K562 (cell line): Measurements from ENCODE around the gene SLC25A21. TPM values are rescaled to one million over a fixed set of nuclear protein-coding genes. Genes with fewer than 3 reads are reported as not detected.
A peak's percentile ranks its signal among the peaks of the same experiment; 100 is the strongest.

Source experiments
- ATAC-seq: fragments of 200-7000 bp; cut with Tn5 transposase; 3 replicates; pipeline ENCODE4 v1.9.1; 2020; ENCODE audit warnings: moderate library complexity
- BruUV-seq: library from RNA; stranded (reverse); fragments of 400-500 nt; replicated peaks from 2 replicates; lab custom pipeline; 2021; lab: Mats Ljungman, UMichigan
- CTCF ChIA-PET: fragments of 300-600 bp; formaldehyde crosslinking; extraction: SDS; loops from one replicate; lab custom pipeline; 2021; ENCODE audit warnings: low intra/inter-chr PET ratio; lab: Yijun Ruan, JAX
- POLR2A ChIA-PET: fragments of 300-600, 350-650 bp; sonication (Branson Sonifier 250); formaldehyde crosslinking; extraction: SDS; loops from one replicate; lab custom pipeline; 2021; ENCODE audit warnings: antibody characterized with exemption, inconsistent platforms; lab: Yijun Ruan, JAX
- DNase-seq, 4 experiments: peaks; one replicate each; pipeline versions ENCODE4 v3.0.0 to v3.0.0-alpha.2; 2011 to 2018; ENCODE audit warnings: low spot score in 3 of 4, mixed read lengths in 3 of 4; ENCODE audit errors: extremely low read depth in 1 of 4
- FAIRE-seq: peaks from 2 replicates; lab custom pipeline; 2011; peaks lifted over from hg19 to GRCh38; lab: Jason Lieb, UNC
- H2AFZ ChIP-seq: 2 replicates; pipeline ENCODE4 v1.6.0; 2011; ENCODE audit warnings: low read depth, low read length, control low read depth, inconsistent platforms
- H3K27ac ChIP-seq: fragments of 200-600 bp; 3 replicates; pipeline ENCODE4 v1.8.0; 2011; ENCODE audit warnings: low read depth, mild to moderate bottlenecking, control low read depth, inconsistent platforms, low read length, moderate library complexity, mixed read lengths; ENCODE audit errors: extremely low read depth
- H3K27me3 ChIP-seq, 2 experiments: fragments of 300-600 bp in 1 of 2; 2 replicates in 1 of 2; 3 replicates in 1 of 2; pipeline versions ENCODE4 v1.6.0 to v1.8.0; 2011; ENCODE audit warnings: inconsistent platforms in 2 of 2, low read length in 2 of 2, mild to moderate bottlenecking in 1 of 2, mixed read lengths in 1 of 2, moderate library complexity in 1 of 2; ENCODE audit not compliant: control insufficient read depth in 2 of 2, insufficient read depth in 2 of 2
- H3K36me3 ChIP-seq: fragments of 300-600 bp; 3 replicates; pipeline ENCODE4 v1.8.0; 2011; ENCODE audit warnings: mild to moderate bottlenecking, low read length, inconsistent platforms; ENCODE audit not compliant: control insufficient read depth, insufficient read depth
- H3K4me1 ChIP-seq, 2 experiments: fragments of 200-600 bp in 1 of 2; replicated peaks in 1 of 2; 2 replicates in 1 of 2; 3 replicates in 1 of 2; pipeline versions ENCODE4 v1.5.1 to v1.8.0; 2011; ENCODE audit warnings: inconsistent platforms in 2 of 2, low read length in 2 of 2, mild to moderate bottlenecking in 1 of 2, mixed read lengths in 1 of 2, moderate library complexity in 1 of 2; ENCODE audit not compliant: control insufficient read depth in 2 of 2, insufficient read depth in 2 of 2
- H3K4me2 ChIP-seq: 2 replicates; pipeline ENCODE4 v1.6.1; 2011; ENCODE audit warnings: low read length, control low read depth, inconsistent platforms, mixed read lengths; ENCODE audit not compliant: insufficient read depth
- H3K4me3 ChIP-seq: fragments of 200-600 bp; sonication (generic), shearing (Covaris generic); 2 replicates; pipeline ENCODE4 v1.5.1; 2016; ENCODE audit warnings: control low read depth, inconsistent platforms
- H3K79me2 ChIP-seq: fragments of 200-600 bp; 3 replicates; pipeline ENCODE4 v1.8.0; 2011; ENCODE audit warnings: low read length, inconsistent platforms; ENCODE audit not compliant: control insufficient read depth, insufficient read depth
- H3K9ac ChIP-seq, 2 experiments: 2 replicates each; pipeline versions ENCODE4 v1.6.0 to v1.6.1; 2011; ENCODE audit warnings: low read depth in 2 of 2, low read length in 2 of 2, control low read depth in 1 of 2, inconsistent platforms in 1 of 2, mild to moderate bottlenecking in 1 of 2, mixed read lengths in 1 of 2; ENCODE audit not compliant: insufficient read depth in 1 of 2
- H3K9me1 ChIP-seq: one replicate; pipeline ENCODE4 v1.6.0; 2011; ENCODE audit warnings: inconsistent platforms, mild to moderate bottlenecking, low read length, moderate library complexity; ENCODE audit not compliant: control insufficient read depth, insufficient read depth
- H3K9me3 ChIP-seq: replicated peaks from 2 replicates; pipeline ENCODE4 v1.5.1; 2011; ENCODE audit warnings: low read depth, low read length, inconsistent platforms; ENCODE audit not compliant: control insufficient read depth, insufficient read depth
- H4K20me1 ChIP-seq: replicated peaks from 2 replicates; pipeline ENCODE4 v1.6.1; 2011; ENCODE audit warnings: low read length, inconsistent platforms, mixed read lengths; ENCODE audit not compliant: control insufficient read depth, insufficient read depth
- ARID2 ChIP-seq: fragments of 450-650 bp; IDR thresholded peaks from 2 replicates; pipeline ENCODE4 v1.6.1; 2017; ENCODE audit warnings: antibody characterized with exemption, mild to moderate bottlenecking
- ARNT ChIP-seq, 2 experiments: fragments of 450-650 bp; IDR thresholded peaks; 2 replicates each; pipeline ENCODE4 v1.6.1; 2016; ENCODE audit warnings: mild to moderate bottlenecking in 1 of 2
- BRF1 ChIP-seq: IDR thresholded peaks from 3 replicates; pipeline ENCODE4 v1.6.1; 2011; ENCODE audit warnings: borderline replicate concordance, mild to moderate bottlenecking; ENCODE audit not compliant: insufficient read length; ENCODE audit errors: extremely low read depth
- CCNT2 ChIP-seq: IDR thresholded peaks from 2 replicates; pipeline ENCODE4 v1.6.1; 2011; ENCODE audit warnings: borderline replicate concordance, low read depth, mild to moderate bottlenecking, moderate library complexity, mixed read lengths, low read length; ENCODE audit not compliant: insufficient read length; ENCODE audit errors: extremely low read depth
- HNRNPK ChIP-seq: fragments of 200-400 bp; formaldehyde crosslinking; IDR thresholded peaks from one replicate; pipeline ENCODE4 v1.6.1; 2018; ENCODE audit warnings: mild to moderate bottlenecking, low read depth, low read length; ENCODE audit not compliant: poor library complexity, severe bottlenecking
- HNRNPUL1 ChIP-seq: fragments of 200-400 bp; formaldehyde crosslinking; IDR thresholded peaks from 2 replicates; pipeline ENCODE4 v1.6.1; 2017; ENCODE audit warnings: low read length
- ILF3 ChIP-seq: fragments of 450-650 bp; IDR thresholded peaks from 2 replicates; pipeline ENCODE4 v1.6.1; 2018; ENCODE audit warnings: antibody characterized with exemption, mild to moderate bottlenecking, moderate library complexity, borderline replicate concordance
- JUN ChIP-seq, 2 experiments: sonication (generic) in 1 of 2; formaldehyde crosslinking in 1 of 2; IDR thresholded peaks; 2 replicates each; pipeline versions ENCODE4 v1.6.1 to v1.8.0; 2012 to 2022; ENCODE audit warnings: borderline replicate concordance in 2 of 2, mild to moderate bottlenecking in 2 of 2, improper control_type of control experiment in 1 of 2, low read depth in 1 of 2, low read length in 1 of 2, missing genetic modification reagents in 1 of 2
- MEF2D ChIP-seq: conservative IDR thresholded peaks from 2 replicates; pipeline ENCODE4 v1.6.1; 2016; ENCODE audit warnings: low read depth, missing genetic modification characterization, missing compliant biosample characterization
- NFRKB ChIP-seq: fragments of 450-650 bp; IDR thresholded peaks from 2 replicates; pipeline ENCODE4 v1.6.1; 2016; ENCODE audit warnings: low read depth
- NFYB ChIP-seq: IDR thresholded peaks from 2 replicates; pipeline ENCODE4 v1.6.1; 2011; ENCODE audit warnings: mild to moderate bottlenecking, moderate library complexity; ENCODE audit not compliant: insufficient read length; ENCODE audit errors: extremely low read depth
- PML ChIP-seq: IDR thresholded peaks from 2 replicates; pipeline ENCODE4 v1.6.1; 2012; ENCODE audit warnings: low read length, inconsistent platforms
- STAT5A ChIP-seq: IDR thresholded peaks from 2 replicates; pipeline ENCODE4 v1.6.1; 2012; ENCODE audit warnings: low read length, inconsistent platforms, borderline replicate concordance
- TAF7 ChIP-seq: fragments of 450-650 bp; IDR thresholded peaks from 2 replicates; pipeline ENCODE4 v1.6.1; 2016; ENCODE audit warnings: missing genetic modification characterization, missing compliant biosample characterization
- TBP ChIP-seq: optimal IDR thresholded peaks from 2 replicates; pipeline ENCODE3; 2011; ENCODE audit warnings: low read depth, low read length, improper control_type of control experiment
- TCF7L2 ChIP-seq: fragments of 150-350 bp; IDR thresholded peaks from 2 replicates; pipeline ENCODE4 v1.6.1; 2016; ENCODE audit warnings: low read depth, mild to moderate bottlenecking, low read length, moderate library complexity
- ZBTB11 ChIP-seq, 3 experiments: fragments of 200-800 bp in 1 of 3; fragments of 250-450 bp in 1 of 3; fragments of 450-650 bp in 1 of 3; sonication (Bioruptor Pico) in 1 of 3; sonication (Bioruptor generic) in 1 of 3; formaldehyde crosslinking in 1 of 3; IDR thresholded peaks; 2 replicates each; pipeline versions ENCODE4 v1.6.1 to v1.8.0; 2016 to 2022; ENCODE audit warnings: mild to moderate bottlenecking in 2 of 3, missing genetic modification characterization in 2 of 3, missing compliant biosample characterization in 1 of 3, moderate library complexity in 1 of 3
- ZNF75A ChIP-seq: fragments of 450-650 bp; formaldehyde crosslinking; IDR thresholded peaks from 2 replicates; pipeline ENCODE4 v1.4.0; 2020; ENCODE audit warnings: mild to moderate bottlenecking
- WGBS: fragments of 100-300 bp; shearing (Covaris generic); methylation state at CpG from one replicate; pipeline ENCODE4 v1.1.6; 2016; ENCODE audit warnings: low coverage, mixed read lengths; ENCODE audit not compliant: insufficient coverage; ENCODE audit errors: missing lambda C conversion rate; 5-methylcytosine and 5-hydroxymethylcytosine counted together
- in situ Hi-C: fragments of 300-500 bp; cut with MboI; formaldehyde crosslinking; loops from 4 replicates; pipeline ENCODE4 v1.15.0; 2018; ENCODE audit warnings: inconsistent platforms, mixed read lengths
- intact Hi-C: fragments of 100-400 bp; cut with micrococcal nuclease; formaldehyde crosslinking; loops from 2 replicates; pipeline ENCODE4 v1.14.2; 2022
- polyA plus RNA-seq, 8 experiments: library from polyadenylated mRNA; depleted of rRNA in 4 of 8; stranded (reverse) in 5 of 8; unstranded in 3 of 8; fragments of >200 nt; fragmentation: Nextera tagmentation in 2 of 8; fragmentation: Illumina TruSeq in 1 of 8; extraction: Ambion mirVana in 2 of 8; extraction: Trizol in 1 of 8; gene quantifications; 2 replicates each; pipeline versions ENCODE4 v1.2.1 to v1.2.3, GENCODE V29; 2011 to 2014; ENCODE audit warnings: inconsistent platforms in 1 of 8, missing spikeins in 1 of 8
- total RNA-seq, 7 experiments: library from RNA; depleted of rRNA in 6 of 7; stranded (reverse); fragments of >200 nt in 6 of 7; fragmentation: Illumina TruSeq in 2 of 7; extraction: Trizol in 2 of 7; gene quantifications; 2 replicates each; pipeline versions ENCODE4 v1.2.1 to v1.2.3, GENCODE V29; 2011 to 2021; ENCODE audit warnings: low replicate concordance in 1 of 7

SLC25A21 gene
- total and polyA plus RNA-seq, 9 of the 15 experiments (the other 6 are each of a cell fraction or from before 2014, with no cell fraction given) = 15.2 to 46.7 (median 28.7) TPM

- 0 out of 6 replicates have a peak, but pooled peaks of 1 of the 3 experiments have one; percentile 78 for TF ChIP-seq ZBTB11 (CRISPR knock-in tag; IDR thresholded peaks at IDR 0.05)
- 0 out of 2 replicates have a peak, but pooled peaks have one; percentile 15 for TF ChIP-seq PML
These were observed 755 bp downstream of the SLC25A21 start (continued) for GRCh38 chr14:37171678-37172023.

- no TSS peak for BruUV-seq
- H3K27ac ChIP-seq = peak overlapping the region; percentile 94; the same call in 2 of the 3 replicates
- H3K36me3 ChIP-seq = peaks cover 6% of the 10 kb centered on the region; the same call in 2 of the 3 replicates
- ATAC-seq = no peak
- WGBS = 0% methylated on average over 8 of the region's 10 CpGs
- H2AFZ ChIP-seq = peak overlapping the region; percentile 56; the same call in 1 of the 2 replicates
- DNase-seq = peak in 1 of 4 experiments; percentile 40
- no peaks in the 10 kb centered on the region for H3K27me3 ChIP-seq
- intact Hi-C loops (no loop called here), in situ Hi-C loops (loop anchor here (25.0 kb wide), 1 partner anchor 1334 kb away; the partner anchor contains the start of gene BRMS1L)
- ChIA-PET POLR2A (no interaction called here), CTCF (no interaction called here)
- no peak for FAIRE-seq
- peak overlapping the region; percentile 76 for H3K4me2 ChIP-seq
- no peaks in the 10 kb centered on the region for H3K9me3 ChIP-seq
- peaks cover 86% of the 10 kb centered on the region for H3K79me2 ChIP-seq
- peak overlapping the region; percentile 83 to 94 for H3K9ac ChIP-seq
- H3K9me1 ChIP-seq = no peaks in the 10 kb centered on the region
- H4K20me1 ChIP-seq = no peaks in the 10 kb centered on the region
- H3K4me3 ChIP-seq = peak overlapping the region; percentile 75
- H3K4me1 ChIP-seq = peaks cover 11 to 42% of the 10 kb centered on the region in 2 experiments
- TF ChIP-seq NFRKB (no peak), PML (no peak), JUN (IDR thresholded peaks at IDR 0.05; ENCODE audit: borderline replicate concordance, low read depth, low read length) (no peak), JUN (CRISPR knock-in tag; IDR thresholded peaks at IDR 0.05; ENCODE audit: borderline replicate concordance) (no peak), TBP (no peak), STAT5A (no peak), MEF2D (tag) (no peak), ILF3 (no peak), NFYB (no peak), TAF7 (tag) (no peak), ARID2 (no peak), ARNT (IDR thresholded peaks at IDR 0.05) (no peak), TCF7L2 (no peak), CCNT2 (no peak), HNRNPUL1 (no peak), ZNF75A (no peak), HNRNPK (peak; percentile 81), BRF1 (no peak)
These were observed 1.4 kb downstream of the SLC25A21 start for GRCh38 chr14:37170993-37171392.
